NT2/D1 (cell line): ENCODE results near the gene CDH8.

Source experiments
- DNase-seq: peaks from one replicate; pipeline ENCODE4 v3.0.0-alpha.2; 2011; ENCODE audit warnings: low read depth, low spot score
- H3K27me3 ChIP-seq: 2 replicates; pipeline ENCODE4 v1.6.0; 2011; ENCODE audit warnings: mild to moderate bottlenecking; ENCODE audit not compliant: insufficient read length, insufficient read depth
- H3K36me3 ChIP-seq: 2 replicates; pipeline ENCODE4 v1.6.1; 2011; ENCODE audit warnings: mild to moderate bottlenecking, low read length, mixed read lengths; ENCODE audit not compliant: insufficient read depth, insufficient read length
- H3K4me1 ChIP-seq: 2 replicates; pipeline ENCODE4 v1.5.1; 2011; ENCODE audit not compliant: insufficient read depth, insufficient read length
- H3K4me3 ChIP-seq: 2 replicates; pipeline ENCODE4 v1.5.1; 2011; ENCODE audit warnings: low read depth; ENCODE audit not compliant: insufficient read length
- H3K9ac ChIP-seq: 2 replicates; pipeline ENCODE4 v1.6.0; 2011; ENCODE audit warnings: low read depth; ENCODE audit not compliant: insufficient read length
- H3K9me3 ChIP-seq: 2 replicates; pipeline ENCODE4 v1.5.1; 2011; ENCODE audit warnings: mild to moderate bottlenecking, low read length; ENCODE audit not compliant: insufficient read depth
- SUZ12 ChIP-seq: IDR thresholded peaks from 2 replicates; pipeline ENCODE4 v1.6.1; 2011; ENCODE audit not compliant: insufficient read length, insufficient read depth; ENCODE audit errors: extremely low read depth
- YY1 ChIP-seq: IDR thresholded peaks from 2 replicates; pipeline ENCODE4 v1.6.1; 2011; ENCODE audit not compliant: insufficient read length, insufficient read depth
- ZNF274 ChIP-seq: IDR thresholded peaks from 2 replicates; pipeline ENCODE4 v1.6.1; 2011; ENCODE audit warnings: mild to moderate bottlenecking, low read depth, low read length

CDH8 gene

DNA sequence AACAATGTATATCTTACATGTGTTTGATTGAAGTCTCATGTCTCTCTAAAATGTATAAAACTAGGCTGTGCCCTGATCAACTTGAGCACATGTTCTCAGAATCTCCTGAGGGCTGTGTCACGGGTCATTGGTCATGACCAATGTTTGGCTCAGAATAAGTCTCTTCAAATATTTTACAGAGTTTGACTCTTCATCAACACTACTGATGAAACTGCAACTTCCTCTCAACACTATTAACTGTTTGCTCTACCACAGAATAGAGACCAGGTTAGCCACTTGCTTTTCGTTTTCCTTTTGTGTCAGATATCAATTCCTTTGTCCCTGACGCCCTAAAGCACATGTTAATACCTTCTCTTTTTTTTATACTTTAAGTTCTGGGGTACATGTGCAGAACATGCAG is 358.1 kb downstream of the CDH8 start:
- no peaks in the 10 kb centered on the region for H3K27me3 ChIP-seq
- no peak overlapping the region for H3K4me3 ChIP-seq
- H3K9me3 ChIP-seq: no peaks in the 10 kb centered on the region
- H3K4me1 ChIP-seq: no peaks in the 10 kb centered on the region
- H3K36me3 ChIP-seq: no peaks in the 10 kb centered on the region
- H3K9ac ChIP-seq: no peak overlapping the region
- DNase-seq: no peak
- TF ChIP-seq YY1 (no peak), SUZ12 (no peak), ZNF274 (no peak)

DNA sequence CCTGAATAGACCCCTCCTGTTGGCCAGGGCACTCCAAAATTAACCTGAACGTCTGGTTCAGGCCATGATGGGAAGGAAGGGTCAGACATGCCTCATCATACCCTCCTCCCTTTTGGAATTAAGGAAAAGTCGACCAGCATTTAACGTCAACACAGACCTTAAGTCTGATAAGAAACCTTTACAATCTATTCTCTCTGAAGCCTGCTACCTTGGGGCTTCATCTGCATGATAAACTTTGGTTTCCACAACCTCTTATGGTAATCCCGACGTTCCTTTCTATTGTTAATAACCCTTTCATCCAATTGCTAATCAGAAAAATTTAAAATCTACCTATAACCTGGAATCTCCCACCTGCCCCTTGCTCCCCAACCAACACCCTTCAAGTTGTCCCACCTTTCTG is 358.5 kb downstream of the CDH8 start:
- H3K36me3 ChIP-seq: no peaks in the 10 kb centered on the region
- no peaks in the 10 kb centered on the region for H3K4me1 ChIP-seq
- H3K9ac ChIP-seq: no peak overlapping the region
- no peaks in the 10 kb centered on the region for H3K9me3 ChIP-seq
- TF ChIP-seq ZNF274 (no peak), SUZ12 (no peak), YY1 (no peak)
- H3K4me3 ChIP-seq: no peak overlapping the region
- no peak for DNase-seq
- no peaks in the 10 kb centered on the region for H3K27me3 ChIP-seq

DNA sequence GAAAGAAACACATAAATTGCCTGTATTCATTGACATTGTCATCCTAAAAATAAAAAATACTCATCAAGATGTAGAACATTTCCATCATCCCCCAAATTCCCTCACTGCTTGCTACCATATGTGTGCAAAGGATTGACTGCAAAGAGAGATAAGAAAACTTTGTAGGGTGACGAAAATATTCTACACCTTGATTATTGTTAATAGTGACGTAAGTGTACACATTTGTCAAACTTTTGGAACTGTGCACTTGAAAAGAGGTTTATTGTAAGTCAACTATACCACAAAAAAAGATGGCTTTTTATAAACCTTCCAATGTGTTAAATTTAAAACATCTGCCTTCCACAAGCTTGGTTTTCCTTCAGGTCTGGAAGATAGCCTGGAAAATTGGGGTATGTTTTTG is 359.5 kb downstream of the CDH8 start:
- H3K4me1 ChIP-seq: no peaks in the 10 kb centered on the region
- H3K4me3 ChIP-seq: no peak overlapping the region
- H3K9ac ChIP-seq: no peak overlapping the region
- H3K9me3 ChIP-seq: no peaks in the 10 kb centered on the region
- TF ChIP-seq YY1 (no peak), ZNF274 (no peak), SUZ12 (no peak)
- H3K27me3 ChIP-seq: no peaks in the 10 kb centered on the region
- no peak for DNase-seq
- no peaks in the 10 kb centered on the region for H3K36me3 ChIP-seq

DNA sequence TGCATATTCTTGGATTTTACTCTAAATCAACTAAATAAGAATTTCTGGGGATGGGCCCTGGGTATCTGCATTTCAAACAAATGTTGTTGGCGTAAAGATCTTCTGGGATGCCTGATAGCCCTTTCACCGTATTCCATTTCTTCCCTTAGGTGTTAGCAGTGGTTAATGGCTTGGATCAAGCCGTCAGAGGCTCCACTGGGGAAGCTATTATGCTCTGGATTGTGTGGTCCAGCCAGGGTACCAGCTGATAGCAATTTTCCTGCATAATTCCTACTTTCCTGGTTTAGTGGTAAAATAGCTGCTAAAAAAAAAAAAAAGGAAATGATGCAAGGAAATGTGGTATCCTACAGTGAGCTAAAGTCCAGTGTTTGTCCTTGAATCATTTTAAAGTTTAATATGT is 365.1 kb downstream of the CDH8 start:
- Histone ChIP-seq H3K4me3 (no peak overlapping the region), H3K27me3 (no peaks in the 10 kb centered on the region), H3K4me1 (no peaks in the 10 kb centered on the region), H3K9ac (no peak overlapping the region), H3K9me3 (no peaks in the 10 kb centered on the region), H3K36me3 (no peaks in the 10 kb centered on the region)
- no peak for DNase-seq
- TF ChIP-seq YY1: no peak

DNA sequence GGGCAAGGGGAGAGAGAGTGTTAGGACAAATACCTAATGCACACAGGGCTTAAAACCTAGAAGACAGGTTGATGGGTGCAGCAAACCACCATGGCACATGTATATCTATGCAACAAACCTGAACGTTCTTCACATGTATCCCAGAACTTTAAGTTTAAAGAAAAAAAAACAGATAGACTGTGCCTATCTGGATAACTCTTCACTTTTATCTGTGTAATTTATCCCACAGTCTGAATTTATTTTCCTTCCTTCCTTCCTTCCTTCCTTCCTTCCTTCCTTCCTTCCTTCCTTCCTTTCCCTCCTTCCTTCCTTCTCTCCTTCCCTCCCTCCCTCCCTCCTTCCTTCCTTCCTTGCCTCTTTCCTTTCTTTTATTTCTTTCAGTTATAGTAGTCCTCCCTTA is 370.7 kb downstream of the CDH8 start:
- Histone ChIP-seq H3K9ac (no peak overlapping the region), H3K9me3 (no peaks in the 10 kb centered on the region), H3K4me1 (no peaks in the 10 kb centered on the region), H3K4me3 (no peak overlapping the region), H3K36me3 (no peaks in the 10 kb centered on the region), H3K27me3 (no peaks in the 10 kb centered on the region)
- no peak for DNase-seq
- TF ChIP-seq YY1 (no peak), SUZ12 (no peak), ZNF274 (no peak)

DNA sequence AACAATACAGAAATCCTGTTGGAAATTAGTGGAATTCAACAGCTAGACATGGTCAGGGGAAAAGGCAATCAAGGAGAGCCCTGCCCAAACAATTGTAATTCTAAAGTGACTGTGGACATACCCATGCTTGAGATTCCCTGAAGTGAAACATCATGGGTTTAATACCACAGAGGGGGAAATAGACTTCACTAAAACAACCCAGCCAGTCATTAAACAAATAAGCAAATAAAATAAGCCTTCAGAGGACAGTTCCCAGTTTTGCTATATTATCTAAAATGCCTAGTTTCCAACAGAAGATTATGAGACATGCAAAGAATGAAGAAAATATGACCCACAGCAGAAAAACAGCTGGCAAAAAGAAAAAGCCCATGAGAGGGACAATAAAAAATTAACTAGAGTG is 376.3 kb downstream of the CDH8 start:
- no peaks in the 10 kb centered on the region for H3K9me3 ChIP-seq
- no peak overlapping the region for H3K4me3 ChIP-seq
- no peak for DNase-seq
- no peaks in the 10 kb centered on the region for H3K27me3 ChIP-seq
- H3K4me1 ChIP-seq: no peaks in the 10 kb centered on the region
- TF ChIP-seq YY1 (no peak), ZNF274 (no peak), SUZ12 (no peak)
- no peaks in the 10 kb centered on the region for H3K36me3 ChIP-seq
- H3K9ac ChIP-seq: no peak overlapping the region

DNA sequence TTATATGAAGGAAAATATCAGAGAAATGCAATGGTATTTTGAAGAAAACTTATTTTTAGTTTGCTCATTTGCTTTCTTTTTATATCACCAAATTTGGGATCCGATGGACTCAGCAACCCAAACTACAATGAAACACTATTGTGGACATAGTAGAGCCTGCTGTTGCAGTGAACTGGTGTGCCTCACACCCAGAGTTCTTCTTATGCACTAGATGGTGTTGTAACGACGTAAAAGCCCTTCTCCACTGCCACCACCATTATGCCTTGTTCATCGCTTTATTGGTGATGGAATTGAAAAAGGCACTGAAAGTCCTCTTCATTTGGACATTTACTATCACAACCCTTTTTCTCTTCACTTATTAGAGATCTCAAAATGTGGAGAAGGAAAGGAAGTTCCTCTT is 381.3 kb downstream of the CDH8 start:
- H3K4me1 ChIP-seq: no peaks in the 10 kb centered on the region
- no peak overlapping the region for H3K4me3 ChIP-seq
- DNase-seq: no peak
- no peak overlapping the region for H3K9ac ChIP-seq
- H3K36me3 ChIP-seq: no peaks in the 10 kb centered on the region
- no peaks in the 10 kb centered on the region for H3K9me3 ChIP-seq
- no peaks in the 10 kb centered on the region for H3K27me3 ChIP-seq
- TF ChIP-seq ZNF274 (no peak), SUZ12 (no peak), YY1 (no peak)

DNA sequence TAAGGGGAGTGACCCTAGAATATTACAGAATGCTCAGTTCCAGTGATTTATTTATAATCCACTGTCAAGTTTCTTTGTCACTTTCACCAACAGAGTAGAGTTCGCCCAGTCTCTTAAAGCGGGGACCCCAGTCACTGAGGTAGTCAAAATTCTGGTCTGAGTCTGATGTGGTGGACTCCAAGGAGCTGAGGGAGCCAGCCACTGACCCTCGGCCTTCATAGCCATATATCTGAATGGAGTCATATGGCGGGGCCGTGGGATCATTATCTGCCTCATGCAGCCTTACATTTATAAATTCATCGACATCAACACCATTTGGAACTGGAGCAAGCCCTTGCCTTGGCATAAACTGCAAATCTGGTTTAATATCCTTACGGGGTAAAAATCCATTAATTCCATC is 382.7 kb downstream of the CDH8 start:
- no peaks in the 10 kb centered on the region for H3K36me3 ChIP-seq
- H3K4me3 ChIP-seq: no peak overlapping the region
- no peaks in the 10 kb centered on the region for H3K9me3 ChIP-seq
- TF ChIP-seq SUZ12 (no peak), ZNF274 (no peak), YY1 (no peak)
- no peaks in the 10 kb centered on the region for H3K4me1 ChIP-seq
- DNase-seq: no peak
- no peak overlapping the region for H3K9ac ChIP-seq
- no peaks in the 10 kb centered on the region for H3K27me3 ChIP-seq
